Measurements from ENCODE around the gene ABCA6. TPM values are rescaled to one million over a fixed set of nuclear protein-coding genes. Genes with fewer than 3 reads are reported as not detected.

The ABCA6 gene
- total and polyA plus RNA-seq, 5 donors from 2014 or later: 0.15 TPM; not detected in 4

- peaks cover 0 to 10% (median 3%) of the 10 kb centered on the region in 4 donors for H3K4me1 Mint-ChIP-seq
- H3K36me3 ChIP-seq (ENCODE audit: control insufficient read depth, insufficient read depth, low read length): no peaks in the 10 kb centered on the region
- no peaks in the 10 kb centered on the region for H3K4me1 ChIP-seq (ENCODE audit: control insufficient read depth, insufficient read depth, low read length, poor library complexity, severe bottlenecking)
- H3K27me3 ChIP-seq (ENCODE audit: control insufficient read depth, insufficient read depth, low read length): no peaks in the 10 kb centered on the region
- ATAC-seq (ENCODE audit: low read depth in 2 of 2) (no peak), DNase-seq (no peak)
- no peak overlapping the region for H3K4me3 Mint-ChIP-seq
- no peaks in the 10 kb centered on the region for H3K36me3 Mint-ChIP-seq
- H3K4me3 ChIP-seq (ENCODE audit: low read depth, low read length): no peak overlapping the region
- no peaks in the 10 kb centered on the region for H3K27me3 Mint-ChIP-seq
- no peak overlapping the region for H3K27ac ChIP-seq (ENCODE audit: insufficient read depth, low read length, poor library complexity, severe bottlenecking)
- H3K9me3 ChIP-seq (ENCODE audit: control insufficient read depth in 2 of 2, low read length in 2 of 2): no peaks in the 10 kb centered on the region
- no peak overlapping the region for H3K27ac Mint-ChIP-seq
- H3K9me3 Mint-ChIP-seq: peaks cover 0 to 13% (median 2%) of the 10 kb centered on the region in 7 donors
Observed at GRCh38 chr17:69069226-69069750, 72.4 kb downstream of the ABCA6 start.

DNA sequence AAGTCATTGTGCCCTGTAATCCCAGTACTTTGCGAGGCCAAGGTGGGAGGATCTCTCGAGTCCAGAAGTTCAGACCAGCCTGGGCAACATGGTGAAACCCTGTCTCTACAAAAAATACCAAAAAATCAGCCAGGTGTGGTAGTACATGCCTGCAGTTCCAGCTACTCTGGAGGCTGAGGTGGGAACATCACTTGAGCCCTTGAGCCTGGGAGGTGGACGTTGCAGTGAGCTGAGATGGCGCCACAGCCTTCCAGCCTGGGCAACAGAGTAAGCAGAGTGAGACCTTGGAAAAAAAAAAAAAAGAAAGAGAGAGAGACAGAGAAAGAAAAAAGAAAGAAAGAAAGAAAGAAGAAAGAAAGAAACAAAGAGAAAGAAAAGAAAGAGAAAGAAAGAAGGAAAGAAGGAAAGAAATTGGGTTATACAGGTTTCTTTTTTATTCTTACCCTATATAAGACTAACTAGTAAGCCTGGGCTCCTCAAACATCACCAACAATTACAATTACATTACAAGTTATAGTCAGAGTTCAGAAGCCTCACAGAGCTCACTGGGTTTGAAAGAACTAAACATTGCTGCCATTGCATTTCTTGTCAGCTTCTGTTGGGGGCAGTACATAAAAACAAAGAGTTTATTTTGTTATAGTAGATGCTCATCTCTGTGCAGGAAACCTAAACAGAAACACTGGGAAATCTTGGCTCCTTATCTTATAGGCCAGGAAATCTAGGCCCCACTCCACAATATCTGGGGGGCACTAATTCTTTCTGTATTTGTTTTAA, 74.2 kb downstream of the ABCA6 start:
- Histone ChIP-seq H3K36me3 (ENCODE audit: control insufficient read depth, insufficient read depth, low read length) (no peaks in the 10 kb centered on the region), H3K27ac (ENCODE audit: insufficient read depth, low read length, poor library complexity, severe bottlenecking) (no peak overlapping the region), H3K4me1 (ENCODE audit: control insufficient read depth, insufficient read depth, low read length, poor library complexity, severe bottlenecking) (no peaks in the 10 kb centered on the region), H3K27me3 (ENCODE audit: control insufficient read depth, insufficient read depth, low read length) (no peaks in the 10 kb centered on the region), H3K4me3 (ENCODE audit: low read depth, low read length) (no peak overlapping the region), H3K9me3 (ENCODE audit: control insufficient read depth in 2 of 2, low read length in 2 of 2) (no peaks in the 10 kb centered on the region)
- Mint-ChIP-seq H3K27ac (no peak overlapping the region), H3K36me3 (no peaks in the 10 kb centered on the region), H3K4me3 (no peak overlapping the region), H3K4me1 (peaks cover 0 to 10% (median 3%) of the 10 kb centered on the region in 4 donors), H3K27me3 (no peaks in the 10 kb centered on the region), H3K9me3 (peaks cover 0 to 7% (median 2%) of the 10 kb centered on the region in 7 donors)
- DNase-seq: no peak
- no peak for ATAC-seq (ENCODE audit: low read depth in 2 of 2)

- Mint-ChIP-seq H3K27me3 (no peaks in the 10 kb centered on the region), H3K9me3 (peaks cover 0 to 7% (median 0%) of the 10 kb centered on the region in 7 donors), H3K27ac (no peak overlapping the region), H3K4me1 (peaks cover 0 to 10% (median 3%) of the 10 kb centered on the region in 4 donors), H3K4me3 (no peak overlapping the region), H3K36me3 (no peaks in the 10 kb centered on the region)
- ATAC-seq (ENCODE audit: low read depth in 2 of 2) (no peak), DNase-seq (peak in 1 of 3 donors; percentile 45)
- Histone ChIP-seq H3K27me3 (ENCODE audit: control insufficient read depth, insufficient read depth, low read length) (no peaks in the 10 kb centered on the region), H3K36me3 (ENCODE audit: control insufficient read depth, insufficient read depth, low read length) (no peaks in the 10 kb centered on the region), H3K4me1 (ENCODE audit: control insufficient read depth, insufficient read depth, low read length, poor library complexity, severe bottlenecking) (no peaks in the 10 kb centered on the region), H3K4me3 (ENCODE audit: low read depth, low read length) (no peak overlapping the region), H3K27ac (ENCODE audit: insufficient read depth, low read length, poor library complexity, severe bottlenecking) (no peak overlapping the region), H3K9me3 (ENCODE audit: control insufficient read depth in 2 of 2, low read length in 2 of 2) (no peaks in the 10 kb centered on the region)
Observed at GRCh38 chr17:69066482-69066881, 75.2 kb downstream of the ABCA6 start.

DNA sequence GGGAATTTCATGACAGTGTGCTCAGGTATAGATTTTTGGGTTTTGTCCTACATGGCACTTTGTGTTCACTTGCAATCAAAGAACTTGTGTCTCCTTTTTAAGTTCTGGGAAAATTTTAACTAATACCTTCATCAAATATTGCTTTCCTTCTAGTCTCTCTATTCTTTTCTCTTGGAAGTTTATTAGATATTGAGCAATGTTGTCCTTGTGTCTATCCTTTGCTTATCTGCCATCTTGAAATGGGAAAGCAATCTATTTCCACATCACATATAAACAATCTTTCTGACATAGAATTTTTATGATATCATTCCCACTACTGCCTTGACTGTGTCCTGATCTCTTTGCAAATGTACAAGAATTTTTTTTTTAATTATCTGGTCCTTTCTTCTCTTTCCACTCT, 76.6 kb downstream of the ABCA6 start:
- no peak for DNase-seq
- no peaks in the 10 kb centered on the region for H3K27me3 ChIP-seq (ENCODE audit: control insufficient read depth, insufficient read depth, low read length)
- Mint-ChIP-seq H3K4me3 (no peak overlapping the region), H3K36me3 (no peaks in the 10 kb centered on the region), H3K9me3 (peaks cover 0 to 7% (median 0%) of the 10 kb centered on the region in 7 donors), H3K27me3 (no peaks in the 10 kb centered on the region), H3K4me1 (peaks cover 0 to 5% (median 2%) of the 10 kb centered on the region in 4 donors), H3K27ac (no peak overlapping the region)
- H3K4me1 ChIP-seq (ENCODE audit: control insufficient read depth, insufficient read depth, low read length, poor library complexity, severe bottlenecking): no peaks in the 10 kb centered on the region
- no peak overlapping the region for H3K27ac ChIP-seq (ENCODE audit: insufficient read depth, low read length, poor library complexity, severe bottlenecking)
- ATAC-seq (ENCODE audit: low read depth in 2 of 2): no peak
- no peak overlapping the region for H3K4me3 ChIP-seq (ENCODE audit: low read depth, low read length)
- no peaks in the 10 kb centered on the region for H3K36me3 ChIP-seq (ENCODE audit: control insufficient read depth, insufficient read depth, low read length)
- no peaks in the 10 kb centered on the region for H3K9me3 ChIP-seq (ENCODE audit: control insufficient read depth in 2 of 2, low read length in 2 of 2)

GRCh38 chr17:69064476-69064875, 77.2 kb downstream of the ABCA6 start:
- no peak overlapping the region for H3K27ac ChIP-seq (ENCODE audit: insufficient read depth, low read length, poor library complexity, severe bottlenecking)
- no peaks in the 10 kb centered on the region for H3K27me3 ChIP-seq (ENCODE audit: control insufficient read depth, insufficient read depth, low read length)
- ATAC-seq (ENCODE audit: low read depth in 2 of 2): no peak

DNA sequence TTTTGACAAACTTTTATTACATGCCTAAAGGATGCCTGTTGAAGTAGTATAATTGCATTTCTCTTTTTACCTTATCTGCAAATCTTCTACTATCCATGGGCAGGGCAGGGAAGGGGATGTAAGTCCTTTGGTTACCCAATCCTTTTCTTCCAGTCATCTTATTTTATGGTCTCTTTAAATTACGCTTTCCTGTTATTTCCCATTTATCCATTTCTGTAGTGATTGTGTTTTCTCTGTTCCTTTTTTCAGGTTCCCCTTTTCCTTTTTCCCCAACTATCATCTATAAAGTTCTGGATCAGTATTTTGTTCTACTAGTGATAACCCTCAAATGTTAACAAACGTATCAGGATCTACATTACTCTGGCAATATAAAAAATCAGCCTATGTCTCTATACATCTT, 77.7 kb downstream of the ABCA6 start:
- DNase-seq (no peak), ATAC-seq (ENCODE audit: low read depth in 2 of 2) (no peak)
- H3K27me3 ChIP-seq (ENCODE audit: control insufficient read depth, insufficient read depth, low read length): no peaks in the 10 kb centered on the region
- Mint-ChIP-seq H3K27ac (no peak overlapping the region), H3K36me3 (no peaks in the 10 kb centered on the region), H3K4me1 (peaks cover 0 to 5% (median 2%) of the 10 kb centered on the region in 4 donors), H3K27me3 (no peaks in the 10 kb centered on the region), H3K4me3 (no peak overlapping the region), H3K9me3 (peaks cover 0 to 7% (median 3%) of the 10 kb centered on the region in 7 donors)
- H3K4me3 ChIP-seq (ENCODE audit: low read depth, low read length): no peak overlapping the region
- no peak overlapping the region for H3K27ac ChIP-seq (ENCODE audit: insufficient read depth, low read length, poor library complexity, severe bottlenecking)
- H3K36me3 ChIP-seq (ENCODE audit: control insufficient read depth, insufficient read depth, low read length): no peaks in the 10 kb centered on the region
- H3K9me3 ChIP-seq (ENCODE audit: control insufficient read depth in 2 of 2, low read length in 2 of 2): no peaks in the 10 kb centered on the region
- H3K4me1 ChIP-seq (ENCODE audit: control insufficient read depth, insufficient read depth, low read length, poor library complexity, severe bottlenecking): no peaks in the 10 kb centered on the region

More at GRCh38 chr17:69064476-69064875, 77.2 kb downstream of the ABCA6 start:
- Mint-ChIP-seq H3K4me3 (no peak overlapping the region), H3K4me1 (peaks cover 0 to 5% (median 2%) of the 10 kb centered on the region in 4 donors), H3K27ac (no peak overlapping the region), H3K9me3 (peaks cover 0 to 7% (median 0%) of the 10 kb centered on the region in 7 donors), H3K27me3 (no peaks in the 10 kb centered on the region), H3K36me3 (no peaks in the 10 kb centered on the region)
- Histone ChIP-seq H3K9me3 (ENCODE audit: control insufficient read depth in 2 of 2, low read length in 2 of 2) (no peaks in the 10 kb centered on the region), H3K4me3 (ENCODE audit: low read depth, low read length) (no peak overlapping the region), H3K36me3 (ENCODE audit: control insufficient read depth, insufficient read depth, low read length) (no peaks in the 10 kb centered on the region), H3K4me1 (ENCODE audit: control insufficient read depth, insufficient read depth, low read length, poor library complexity, severe bottlenecking) (no peaks in the 10 kb centered on the region)
- DNase-seq: no peak

- no peak for DNase-seq
- no peak overlapping the region for H3K4me3 Mint-ChIP-seq
- no peaks in the 10 kb centered on the region for H3K36me3 Mint-ChIP-seq
- no peak overlapping the region for H3K27ac ChIP-seq (ENCODE audit: insufficient read depth, low read length, poor library complexity, severe bottlenecking)
- no peaks in the 10 kb centered on the region for H3K36me3 ChIP-seq (ENCODE audit: control insufficient read depth, insufficient read depth, low read length)
- no peaks in the 10 kb centered on the region for H3K27me3 Mint-ChIP-seq
- H3K27me3 ChIP-seq (ENCODE audit: control insufficient read depth, insufficient read depth, low read length): no peaks in the 10 kb centered on the region
- no peaks in the 10 kb centered on the region for H3K4me1 ChIP-seq (ENCODE audit: control insufficient read depth, insufficient read depth, low read length, poor library complexity, severe bottlenecking)
- H3K27ac Mint-ChIP-seq: no peak overlapping the region
- no peak overlapping the region for H3K4me3 ChIP-seq (ENCODE audit: low read depth, low read length)
- H3K9me3 ChIP-seq (ENCODE audit: control insufficient read depth in 2 of 2, low read length in 2 of 2): no peaks in the 10 kb centered on the region
- H3K9me3 Mint-ChIP-seq: peaks cover 0 to 7% (median 3%) of the 10 kb centered on the region in 7 donors
- peaks cover 0 to 5% (median 2%) of the 10 kb centered on the region in 4 donors for H3K4me1 Mint-ChIP-seq
- no peak for ATAC-seq (ENCODE audit: low read depth in 2 of 2)
Observed at GRCh38 chr17:69062860-69063581, 78.7 kb downstream of the ABCA6 start.
